NCI-H1105 treated with DMSO at 0.1 percent for 48 hours (cell line): ENCODE data around the gene LRP5.
"Not testable (repeated sequence)": the region's sequence is repeated elsewhere in the genome, so short reads cannot be mapped to it uniquely, and the experiment has no call there.

Experiments
- DNase-seq: peaks from one replicate; lab custom pipeline; 2025; lab: John Stamatoyannopoulos, UW

The LRP5 gene

DNA sequence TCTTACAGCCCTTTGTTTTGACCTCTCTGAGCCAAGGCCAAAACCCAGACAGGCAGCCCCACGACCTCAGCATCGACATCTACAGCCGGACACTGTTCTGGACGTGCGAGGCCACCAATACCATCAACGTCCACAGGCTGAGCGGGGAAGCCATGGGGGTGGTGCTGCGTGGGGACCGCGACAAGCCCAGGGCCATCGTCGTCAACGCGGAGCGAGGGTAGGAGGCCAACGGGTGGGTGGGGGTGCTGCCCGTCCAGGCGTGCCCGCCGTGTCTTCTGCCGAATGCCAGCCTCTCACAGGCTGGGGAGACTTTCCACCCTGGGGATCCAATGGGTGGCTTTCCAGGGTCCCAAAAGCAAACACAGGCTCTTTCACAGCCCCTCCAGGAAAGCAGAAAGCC lies 111.1 kb downstream of the LRP5 start:
- no peak for DNase-seq

DNA sequence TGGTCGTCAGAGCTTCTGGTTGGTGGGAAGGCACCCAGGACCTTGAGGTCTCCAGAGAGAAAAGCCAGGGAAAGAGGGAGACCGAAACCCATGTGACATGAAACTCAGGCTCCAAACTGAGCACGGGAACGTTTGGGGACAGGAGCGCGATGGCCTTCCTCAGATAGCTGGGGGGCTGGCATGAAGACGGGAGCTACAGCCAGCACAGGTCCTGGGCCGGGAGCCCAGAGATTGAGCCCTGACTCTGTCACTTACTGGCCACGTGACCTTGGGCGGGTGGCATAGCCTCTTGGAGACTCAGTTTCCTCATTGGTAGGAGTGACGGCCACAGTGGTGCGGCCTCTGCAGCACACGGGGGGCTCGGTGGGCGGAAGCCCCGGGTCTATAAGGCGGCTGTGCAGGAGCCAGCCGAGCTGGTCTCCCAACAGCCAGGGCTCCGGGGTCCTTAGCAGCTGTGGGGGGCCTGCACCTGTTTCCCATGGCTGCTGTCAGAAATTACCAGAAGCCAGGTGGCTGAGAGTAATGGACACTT lies 111.8 kb downstream of the LRP5 start:
- DNase-seq = no peak

DNA sequence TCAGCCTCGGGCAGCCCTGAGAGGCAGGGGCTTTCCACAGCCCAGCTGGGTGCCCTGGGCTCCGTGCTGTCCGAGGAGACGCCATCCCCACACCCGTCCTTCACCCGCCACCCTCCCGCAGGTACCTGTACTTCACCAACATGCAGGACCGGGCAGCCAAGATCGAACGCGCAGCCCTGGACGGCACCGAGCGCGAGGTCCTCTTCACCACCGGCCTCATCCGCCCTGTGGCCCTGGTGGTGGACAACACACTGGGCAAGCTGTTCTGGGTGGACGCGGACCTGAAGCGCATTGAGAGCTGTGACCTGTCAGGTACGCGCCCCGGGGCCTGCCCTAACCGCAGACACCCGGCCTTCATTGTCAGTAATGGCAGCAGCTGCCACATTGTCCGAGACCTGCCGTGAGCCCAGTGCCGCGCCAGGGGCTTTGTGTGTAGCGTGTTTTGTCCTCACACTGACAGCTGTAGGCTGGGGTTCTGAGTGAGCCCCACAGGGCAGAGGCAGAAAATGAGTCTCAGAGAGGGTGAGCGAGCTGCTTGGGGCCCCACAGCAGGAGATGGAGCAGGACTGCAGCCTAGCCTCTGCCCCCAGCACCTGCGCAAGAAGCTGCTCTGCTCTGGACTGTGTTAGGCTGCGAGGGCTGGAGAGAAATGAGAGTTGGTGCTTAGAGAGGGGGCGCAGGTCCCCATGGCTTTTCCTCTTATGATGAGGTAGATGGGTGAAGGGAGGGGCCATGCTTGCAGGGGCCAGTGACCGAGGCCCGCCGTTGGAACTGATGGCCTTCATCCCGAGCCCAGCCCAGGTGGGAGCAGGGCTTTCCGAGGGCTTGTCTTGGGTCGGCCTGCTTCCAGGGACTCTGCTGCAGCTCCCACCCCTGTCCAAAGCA lies 112.8 kb downstream of the LRP5 start:
- no peak for DNase-seq

DNA sequence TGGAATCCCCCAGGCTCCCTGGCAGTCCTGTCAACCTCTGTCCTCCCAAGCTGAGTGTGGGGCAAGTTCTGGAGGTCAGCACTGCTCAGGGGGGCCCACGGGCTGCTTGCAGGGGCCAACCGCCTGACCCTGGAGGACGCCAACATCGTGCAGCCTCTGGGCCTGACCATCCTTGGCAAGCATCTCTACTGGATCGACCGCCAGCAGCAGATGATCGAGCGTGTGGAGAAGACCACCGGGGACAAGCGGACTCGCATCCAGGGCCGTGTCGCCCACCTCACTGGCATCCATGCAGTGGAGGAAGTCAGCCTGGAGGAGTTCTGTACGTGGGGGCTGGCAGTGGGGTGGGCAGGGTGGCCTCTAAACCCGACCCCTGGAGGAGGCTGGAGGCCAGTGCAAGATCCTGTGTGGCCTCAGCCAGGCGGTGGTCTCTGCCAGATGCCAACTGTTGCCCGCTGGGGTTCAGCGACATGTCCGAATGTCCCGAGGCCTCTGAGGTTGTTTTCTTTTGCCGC lies 113.5 kb downstream of the LRP5 start:
- no peak for DNase-seq

DNA sequence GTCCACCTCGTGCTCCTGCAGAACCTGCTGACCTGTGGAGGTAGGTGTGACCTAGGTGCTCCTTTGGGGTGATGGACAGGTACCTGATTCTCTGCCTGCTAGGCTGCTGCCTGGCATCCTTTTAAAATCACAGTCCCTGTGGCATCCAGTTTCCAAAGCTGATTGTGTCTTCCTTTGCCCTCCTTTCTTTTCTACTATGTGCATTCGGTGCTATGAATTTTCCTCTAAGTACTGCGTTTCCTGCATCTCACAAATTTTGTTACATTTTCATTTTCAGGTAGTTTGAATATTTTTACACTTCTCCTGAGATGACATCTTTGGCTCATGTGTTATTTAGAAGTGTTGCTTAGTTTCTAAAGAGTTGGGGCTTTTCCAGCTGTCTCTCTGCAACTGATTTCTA lies 117.3 kb downstream of the LRP5 start:
- DNase-seq = no peak

DNA sequence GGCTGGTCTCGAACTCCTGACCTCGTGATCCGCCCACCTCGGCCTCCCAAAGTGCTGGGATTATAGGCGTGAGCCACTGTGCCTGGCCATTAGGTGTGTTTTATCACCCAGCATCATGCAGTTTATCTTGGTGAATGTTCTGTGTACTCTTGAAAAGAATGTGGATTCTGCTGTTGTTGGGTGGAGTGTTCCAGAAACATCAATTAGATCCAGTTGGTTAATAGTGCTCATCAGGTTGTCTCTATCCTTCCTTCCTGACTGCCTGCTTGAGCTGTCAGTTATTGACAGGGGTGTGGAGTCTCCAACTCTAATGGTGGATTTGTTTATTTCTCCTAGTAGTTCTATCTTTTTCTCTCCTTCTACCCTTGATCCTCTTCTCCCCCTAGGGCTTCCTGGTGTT lies 118.0 kb downstream of the LRP5 start:
- no peak for DNase-seq

DNA sequence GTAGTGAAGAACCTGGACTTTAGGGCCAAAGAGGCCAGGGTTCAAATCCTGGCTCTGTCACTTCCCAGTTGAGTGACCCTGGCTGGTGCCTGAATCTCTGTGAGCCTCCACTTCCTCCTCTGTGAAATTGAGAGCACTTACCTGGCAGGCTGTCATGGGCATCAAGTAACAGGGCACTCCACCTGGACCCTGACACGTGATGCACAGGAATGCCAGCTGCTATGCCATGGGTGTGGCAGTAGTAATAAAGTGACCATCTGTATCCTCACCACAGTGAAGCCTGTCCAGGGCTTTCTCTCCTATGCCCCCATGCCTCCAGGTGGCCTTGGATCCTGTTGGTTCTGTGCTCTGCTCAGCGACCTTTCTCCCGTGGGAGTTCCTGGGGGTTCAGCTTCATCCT lies 118.4 kb downstream of the LRP5 start:
- no peak for DNase-seq

DNA sequence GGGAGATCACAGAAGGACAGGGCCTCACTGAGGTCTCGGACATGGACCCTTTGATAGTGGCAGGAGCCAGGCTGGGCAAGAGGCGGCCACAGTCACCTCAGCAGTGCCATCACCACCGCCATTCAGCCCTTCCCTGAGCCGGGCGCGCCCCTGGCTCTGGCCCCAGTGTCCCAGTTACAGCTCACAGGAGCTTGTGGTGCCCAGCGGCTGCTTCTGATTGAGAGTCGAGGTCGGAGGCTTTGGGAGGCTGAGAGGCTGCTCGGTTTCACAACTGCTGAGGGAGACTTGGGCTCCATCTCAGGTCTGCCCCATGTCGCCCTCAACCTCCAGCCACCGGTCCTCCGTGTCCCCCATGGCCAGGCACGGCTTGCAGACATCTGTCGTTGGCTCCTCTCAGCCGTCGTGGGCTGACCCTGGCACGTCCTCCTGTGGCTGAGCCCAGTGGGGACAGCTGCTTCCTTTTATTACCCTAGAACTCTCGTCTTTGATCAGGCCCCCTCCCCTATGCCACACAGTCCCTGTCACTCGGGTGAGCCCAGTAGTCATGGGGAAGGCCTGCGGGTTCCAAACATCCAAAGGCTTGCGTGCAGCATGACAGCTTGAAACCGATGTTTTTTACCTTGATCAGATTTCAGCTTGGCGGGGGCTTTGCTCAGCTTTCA lies 119.7 kb downstream of the LRP5 start:
- no peak for DNase-seq

DNA sequence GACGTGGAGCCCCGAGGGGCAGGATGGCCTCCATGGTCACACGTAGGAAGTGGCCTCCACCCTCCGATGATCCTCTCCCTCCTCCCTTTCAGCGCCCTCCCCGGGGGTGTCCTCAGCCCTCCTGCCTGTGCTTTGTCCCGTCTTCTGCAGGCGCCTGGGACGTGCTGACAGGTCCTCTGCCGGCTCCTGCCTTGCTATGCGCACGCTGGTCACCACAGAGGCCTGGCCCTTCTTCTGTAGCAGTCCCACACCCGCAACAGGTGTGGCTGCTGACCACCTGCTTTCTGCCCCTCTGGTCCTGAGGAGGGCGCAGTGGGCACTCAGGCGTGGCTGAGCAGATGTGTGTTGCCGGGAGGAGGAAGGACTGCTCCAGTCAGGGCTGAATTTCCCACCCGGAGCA lies 120.5 kb downstream of the LRP5 start:
- DNase-seq = no peak

DNA sequence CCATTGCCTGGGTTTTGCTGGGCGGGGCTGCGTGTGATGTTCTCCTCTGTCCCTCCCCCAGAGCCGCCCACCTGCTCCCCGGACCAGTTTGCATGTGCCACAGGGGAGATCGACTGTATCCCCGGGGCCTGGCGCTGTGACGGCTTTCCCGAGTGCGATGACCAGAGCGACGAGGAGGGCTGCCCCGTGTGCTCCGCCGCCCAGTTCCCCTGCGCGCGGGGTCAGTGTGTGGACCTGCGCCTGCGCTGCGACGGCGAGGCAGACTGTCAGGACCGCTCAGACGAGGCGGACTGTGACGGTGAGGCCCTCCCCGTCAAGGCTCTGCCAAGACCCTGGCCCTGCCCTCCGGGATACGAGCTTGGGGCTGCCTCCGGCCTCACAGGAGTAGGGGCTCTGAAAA lies 121.2 kb downstream of the LRP5 start:
- no peak for DNase-seq

DNA sequence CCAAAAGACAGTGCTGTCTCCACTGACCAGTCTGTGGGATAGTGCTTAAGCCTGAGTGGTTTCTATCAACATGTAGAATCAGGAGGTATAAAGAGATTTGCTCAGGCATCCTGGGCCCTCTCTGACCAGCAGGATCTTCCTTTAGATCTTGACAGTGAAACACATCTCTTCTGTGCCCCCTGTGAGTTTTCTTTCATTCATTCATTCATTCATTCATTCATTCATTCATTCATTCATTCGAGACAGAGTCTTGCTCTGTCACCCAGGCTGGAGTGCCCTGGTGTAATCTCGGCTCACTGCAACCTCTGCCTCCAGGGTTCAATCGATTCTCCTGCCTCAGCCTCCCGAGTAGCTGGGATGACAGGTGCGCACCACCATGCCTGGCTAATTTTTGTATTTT lies 121.8 kb downstream of the LRP5 start:
- DNase-seq = not testable (repeated sequence)

DNA sequence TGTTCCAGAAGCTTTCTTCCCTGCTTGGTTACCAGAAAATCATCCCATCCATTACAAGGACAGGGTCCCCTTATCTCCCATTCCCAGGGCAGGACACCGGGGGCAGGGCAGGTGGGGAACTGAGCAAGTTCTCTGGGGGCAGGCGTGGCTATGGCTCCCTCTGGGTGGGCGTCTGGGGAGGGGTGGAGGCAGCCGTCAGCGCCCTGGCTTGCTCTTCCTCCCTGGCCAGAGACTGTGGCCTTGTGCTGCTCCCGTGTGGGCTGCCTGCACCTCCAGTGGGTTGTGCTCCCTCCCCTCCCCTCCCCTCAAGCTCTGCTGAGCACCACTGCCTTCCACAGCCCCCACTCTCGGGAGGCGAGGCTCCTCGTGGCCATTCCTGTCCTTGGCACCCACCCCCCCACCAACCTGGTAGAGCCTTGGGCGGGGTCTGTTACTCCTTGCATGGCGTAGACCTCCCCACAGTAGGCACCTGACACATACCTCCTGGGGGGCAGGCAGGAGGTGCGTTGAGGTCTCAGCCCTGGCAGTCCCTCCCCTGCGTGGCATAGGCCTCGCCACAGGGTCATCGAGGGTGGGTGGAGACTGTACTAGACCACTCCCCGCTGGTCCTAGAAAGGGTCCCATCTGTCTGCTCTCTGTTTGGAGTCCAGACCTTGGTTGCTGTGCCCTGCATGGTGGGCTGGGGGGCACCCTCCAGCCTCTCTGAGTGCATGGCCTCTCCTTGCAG lies 123.9 kb downstream of the LRP5 start:
- no peak for DNase-seq

DNA sequence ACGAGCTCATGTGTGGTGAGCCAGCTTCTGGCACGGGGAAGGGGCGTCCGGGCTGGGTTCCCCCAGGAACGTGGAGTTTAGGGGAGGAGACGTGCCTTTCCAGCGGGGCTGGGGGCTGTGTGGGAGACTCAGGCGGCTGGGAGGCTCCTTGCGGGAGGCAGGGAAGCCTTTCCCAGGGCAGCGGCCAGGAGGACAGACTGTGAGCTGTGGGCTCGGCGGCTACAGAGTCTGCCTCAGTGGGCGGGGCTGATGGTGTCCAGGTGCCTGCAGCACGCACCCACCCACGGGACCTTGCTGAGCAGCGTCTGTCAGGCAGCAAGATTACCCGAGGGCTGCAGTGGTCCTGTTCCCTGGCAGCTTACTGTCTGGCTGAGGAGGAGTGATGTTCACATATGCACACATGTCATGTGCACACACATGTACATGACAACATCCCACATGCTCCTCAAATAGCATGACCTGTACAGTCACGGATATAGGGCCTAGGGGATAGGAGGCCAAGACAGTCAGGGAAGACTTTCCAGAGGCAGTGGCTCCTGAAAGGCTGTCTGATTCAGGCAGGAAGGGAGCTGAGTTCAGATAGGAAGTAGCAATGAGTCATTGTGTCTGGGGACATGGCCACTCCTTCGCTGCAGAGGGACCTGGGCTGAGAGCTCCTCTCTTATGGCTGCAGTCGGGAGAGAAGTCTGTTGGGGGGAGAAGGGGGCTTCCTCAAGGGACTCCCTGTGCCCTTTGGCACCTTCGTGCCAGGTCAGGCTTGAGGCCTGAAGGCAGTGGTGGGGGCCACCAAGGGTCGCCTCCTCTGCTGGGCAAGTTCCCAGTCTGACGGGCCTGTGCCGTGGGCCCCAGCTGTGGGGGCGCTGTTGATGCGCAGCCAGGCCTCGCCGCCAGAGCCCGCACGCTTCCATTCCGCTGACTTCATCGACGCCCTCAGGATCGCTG lies 124.9 kb downstream of the LRP5 start:
- no peak for DNase-seq

DNA sequence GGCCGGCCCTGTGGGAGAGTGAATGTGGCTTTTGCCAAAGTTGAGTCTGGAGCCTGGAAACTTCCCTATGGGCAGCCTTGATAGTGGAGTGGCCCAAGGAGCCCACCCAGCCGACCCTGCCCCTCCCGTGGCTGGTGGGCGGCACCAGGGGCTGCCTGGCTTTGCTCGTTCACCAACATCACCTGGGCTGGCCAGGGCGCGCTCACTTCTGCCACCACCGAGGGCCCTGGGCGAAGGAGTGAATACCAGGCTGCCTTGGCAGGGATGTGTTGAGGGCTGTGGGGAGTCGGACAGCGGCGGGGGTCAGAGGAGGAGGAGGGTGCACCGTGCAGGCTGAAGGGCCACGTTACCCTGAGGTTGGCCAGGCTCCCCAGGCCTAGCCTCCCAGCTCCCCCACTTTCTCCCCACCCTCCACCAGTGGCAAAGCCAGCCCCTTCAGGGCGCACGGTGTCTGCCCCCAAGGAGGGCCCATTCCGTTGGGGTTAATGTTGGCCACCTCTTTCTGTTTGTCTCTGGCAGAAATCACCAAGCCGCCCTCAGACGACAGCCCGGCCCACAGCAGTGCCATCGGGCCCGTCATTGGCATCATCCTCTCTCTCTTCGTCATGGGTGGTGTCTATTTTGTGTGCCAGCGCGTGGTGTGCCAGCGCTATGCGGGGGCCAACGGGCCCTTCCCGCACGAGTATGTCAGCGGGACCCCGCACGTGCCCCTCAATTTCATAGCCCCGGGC lies 125.7 kb downstream of the LRP5 start:
- DNase-seq = no peak

DNA sequence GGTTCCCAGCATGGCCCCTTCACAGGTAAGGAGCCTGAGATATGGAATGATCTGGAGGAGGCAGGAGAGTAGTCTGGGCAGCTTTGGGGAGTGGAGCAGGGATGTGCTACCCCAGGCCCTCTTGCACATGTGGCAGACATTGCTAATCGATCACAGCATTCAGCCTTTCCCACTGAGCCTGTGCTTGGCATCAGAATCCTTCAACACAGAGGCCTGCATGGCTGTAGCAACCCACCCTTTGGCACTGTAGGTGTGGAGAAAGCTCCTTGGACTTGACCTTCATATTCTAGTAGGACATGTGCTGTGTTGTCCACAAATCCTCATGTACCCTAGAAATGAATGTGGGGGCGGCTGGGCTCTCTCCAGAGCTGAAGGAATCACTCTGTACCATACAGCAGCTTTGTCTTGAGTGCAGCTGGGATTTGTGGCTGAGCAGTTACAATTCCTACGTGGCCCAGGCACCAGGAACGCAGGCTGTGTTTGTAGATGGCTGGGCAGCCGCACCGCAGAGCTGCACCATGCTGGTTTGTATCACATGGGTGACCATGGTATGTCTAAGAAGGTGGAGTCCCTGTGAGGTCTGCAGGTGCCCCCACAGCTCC lies 126.4 kb downstream of the LRP5 start:
- no peak for DNase-seq

DNA sequence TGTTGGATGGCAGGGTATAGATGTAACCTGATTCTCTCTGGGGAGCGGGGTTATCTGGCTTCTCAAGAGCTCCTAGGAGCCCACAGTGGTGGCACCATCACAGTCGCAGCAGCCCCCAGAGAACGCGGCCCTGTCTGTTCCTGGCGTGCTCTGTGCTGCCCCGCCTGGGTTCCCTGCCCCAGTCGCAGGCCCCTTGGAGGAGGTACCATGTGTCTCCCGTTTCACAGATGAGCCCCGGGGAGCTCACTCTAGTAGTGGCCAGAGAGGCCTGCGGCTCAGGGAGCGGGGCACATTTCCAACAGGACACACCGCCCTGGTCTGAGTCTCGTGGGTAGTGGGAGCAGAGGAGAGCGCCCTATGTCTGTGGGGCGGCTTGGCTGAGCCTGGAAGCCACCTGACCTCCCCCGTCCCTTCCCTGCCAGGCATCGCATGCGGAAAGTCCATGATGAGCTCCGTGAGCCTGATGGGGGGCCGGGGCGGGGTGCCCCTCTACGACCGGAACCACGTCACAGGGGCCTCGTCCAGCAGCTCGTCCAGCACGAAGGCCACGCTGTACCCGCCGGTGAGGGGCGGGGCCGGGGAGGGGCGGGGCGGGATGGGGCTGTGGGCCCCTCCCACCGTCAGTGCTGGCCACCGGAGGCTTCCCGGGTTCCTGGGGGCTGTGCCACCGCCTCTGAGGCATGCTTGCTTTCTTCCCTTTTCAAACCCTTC lies 127.1 kb downstream of the LRP5 start:
- DNase-seq = no peak

DNA sequence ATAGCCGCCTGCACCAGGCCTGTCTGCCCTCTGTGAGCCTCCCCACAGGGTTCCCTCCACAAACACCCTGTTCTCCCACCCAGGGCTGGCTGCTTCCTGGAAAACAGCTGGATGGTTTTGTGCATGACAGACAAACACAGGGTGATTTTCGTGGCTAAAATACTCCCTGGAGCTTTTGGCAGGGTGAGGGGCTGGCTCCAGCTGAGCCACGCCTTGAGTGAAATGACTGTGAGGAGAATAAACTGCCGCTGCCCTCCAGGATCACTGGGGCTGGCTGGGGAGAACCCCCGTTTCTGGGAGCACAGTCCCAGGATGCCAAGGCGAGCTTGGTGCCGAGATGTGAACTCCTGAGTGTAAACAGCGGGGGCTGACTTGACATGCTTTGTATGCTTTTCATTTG lies 127.8 kb downstream of the LRP5 start:
- DNase-seq = no peak

DNA sequence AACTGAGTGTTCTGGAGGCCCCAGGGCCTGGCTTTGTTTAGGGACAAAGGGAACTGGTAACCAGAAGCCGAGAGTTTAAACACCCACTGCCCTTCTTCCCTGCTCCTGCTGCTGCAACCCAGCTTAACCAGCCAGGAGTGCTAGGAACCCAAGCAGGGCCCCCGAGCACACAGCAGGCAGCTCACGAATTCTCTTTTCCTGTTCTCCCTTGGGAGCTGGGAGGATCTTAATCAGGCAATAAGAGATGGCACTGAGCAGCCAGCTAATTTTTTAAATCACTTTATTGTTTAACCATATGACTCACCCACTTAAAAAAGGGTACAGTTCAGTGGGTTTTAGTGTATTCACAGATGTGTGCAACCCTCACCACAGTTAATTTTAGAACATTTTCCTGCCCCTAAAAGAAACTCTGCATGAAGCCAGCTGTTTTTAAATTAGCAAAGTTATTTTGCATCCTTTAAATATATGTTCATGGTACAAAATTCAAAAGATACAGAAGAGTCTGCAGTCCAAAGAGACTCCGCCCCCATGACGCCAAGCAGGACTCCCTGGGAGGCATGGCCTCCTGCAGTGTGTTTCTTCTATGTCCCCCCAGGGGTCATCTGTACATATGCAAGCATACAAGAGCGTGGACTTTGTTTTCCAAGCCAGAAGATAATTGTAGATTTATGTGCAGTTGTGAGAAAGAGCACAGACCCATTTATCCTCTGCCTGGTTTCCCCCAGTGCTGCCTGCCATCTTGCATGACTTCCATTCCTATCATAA lies 129.3 kb downstream of the LRP5 start:
- no peak for DNase-seq

DNA sequence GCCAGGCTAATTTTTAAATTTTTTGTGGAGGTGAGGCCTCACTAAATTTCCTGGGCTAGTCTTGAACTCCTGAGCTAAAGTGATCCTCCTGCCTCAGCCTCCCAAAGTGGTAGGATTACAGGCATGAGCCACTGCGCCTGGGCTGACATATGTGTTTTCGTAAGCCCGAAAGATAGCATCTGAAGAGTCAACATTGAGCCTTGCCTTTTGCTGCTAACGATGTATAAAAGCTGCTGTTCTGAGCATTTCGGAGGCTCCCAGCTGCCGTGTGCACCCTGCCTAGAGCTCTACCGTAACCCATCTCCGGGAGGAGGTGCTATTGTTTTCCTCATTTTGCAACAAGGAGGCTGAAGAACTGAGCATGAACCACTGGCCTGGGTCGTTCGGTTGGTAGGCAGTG lies 130.0 kb downstream of the LRP5 start:
- DNase-seq = no peak
